GM23338 (cell line): ENCODE data around the gene MAST4.

ENCODE experiments used
- CTCF ChIP-seq, 2 experiments: fragments of 200-600 bp in 1 of 2; sonication (generic) in 1 of 2; conservative IDR thresholded peaks; 2 replicates each; pipeline versions ENCODE4 v1.5.1 to v1.6.1; 2016 to 2017; ENCODE audit warnings: antibody characterized with exemption in 2 of 2, low read depth in 2 of 2, mild to moderate bottlenecking in 2 of 2, moderate library complexity in 1 of 2
- EZH2 ChIP-seq: fragments of 200-600 bp; sonication (generic); IDR thresholded peaks from one replicate; pipeline ENCODE4 v1.8.0; 2017; ENCODE audit warnings: antibody characterized with exemption, mild to moderate bottlenecking, low read depth; ENCODE audit not compliant: unreplicated experiment
- POLR2AphosphoS5 ChIP-seq: IDR thresholded peaks from 2 replicates; pipeline ENCODE4 v1.6.1; 2016; ENCODE audit warnings: antibody characterized with exemption, low read depth

DNA sequence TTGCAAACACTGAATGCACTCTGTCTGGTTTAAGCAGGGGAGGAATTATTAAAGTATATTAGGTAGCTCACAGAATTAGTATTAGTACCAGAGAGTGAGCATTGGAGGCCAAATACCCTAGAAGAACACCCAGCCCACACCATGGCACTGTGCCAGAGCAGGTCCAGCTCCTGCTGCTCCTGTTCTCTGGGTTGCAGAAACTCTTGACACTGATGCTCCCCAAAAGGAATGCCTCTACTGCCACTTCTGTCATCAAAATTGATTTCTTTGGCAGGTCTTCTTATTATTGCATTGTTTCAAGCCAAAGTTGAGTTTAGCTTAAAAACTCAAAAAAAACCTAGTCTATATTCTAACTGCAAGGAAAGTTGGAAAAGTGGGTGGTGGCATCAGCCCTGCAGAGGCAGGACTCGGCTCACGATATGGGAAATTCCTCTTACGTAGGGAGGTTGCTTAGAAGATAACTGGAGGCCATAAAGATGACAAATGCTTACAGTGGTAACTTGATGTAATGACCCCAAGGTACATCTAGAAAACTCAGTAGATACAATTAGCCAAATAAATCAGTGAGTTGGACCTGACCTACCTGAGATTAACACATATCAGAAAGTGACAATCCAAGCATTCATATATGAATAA lies 477.0 kb downstream of the MAST4 start:
- TF ChIP-seq CTCF (conservative IDR thresholded peaks at IDR 0.05; ENCODE audit: low read depth in 2 of 2) (no peak), POLR2AphosphoS5 (no peak), EZH2 (no peak)
